Measurements from ENCODE around the gene VSIG1.

The VSIG1 gene

DNA sequence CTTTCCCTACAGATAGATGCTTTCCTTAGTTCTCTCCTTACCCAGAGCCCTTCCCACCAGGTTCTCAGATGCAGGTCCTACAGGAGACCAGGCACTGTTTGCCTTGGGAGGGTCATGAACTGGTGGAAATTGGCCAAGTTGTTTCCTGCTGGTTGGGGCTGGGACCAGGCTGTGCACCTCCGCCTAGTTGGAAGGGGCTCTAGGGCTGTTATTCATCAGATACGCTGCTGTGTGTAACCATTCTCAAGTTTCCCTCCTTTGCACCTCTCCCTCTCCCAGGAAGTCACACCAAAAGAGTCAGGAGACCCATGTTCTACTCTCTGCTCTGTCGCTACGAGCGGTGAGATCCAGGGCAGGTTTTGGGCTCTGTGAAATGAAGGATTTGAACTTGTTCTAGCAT, 11.9 kb upstream of the VSIG1 start:
- H3K4me3 ChIP-seq (ENCODE audit: control insufficient read depth, low read depth, low read length), result no peak overlapping the region
- TF ChIP-seq CTCF (conservative IDR thresholded peaks at IDR 0.05; ENCODE audit: control insufficient read depth, insufficient read depth, low read depth, low read length), result no peak
- DNase-seq (ENCODE audit: low read depth), result no peak

- H3K4me3 ChIP-seq (ENCODE audit: control insufficient read depth, low read depth, low read length), result no peak overlapping the region
- DNase-seq (ENCODE audit: low read depth), result no peak
- no peak for TF ChIP-seq CTCF (conservative IDR thresholded peaks at IDR 0.05; ENCODE audit: control insufficient read depth, insufficient read depth, low read depth, low read length)
Observed at GRCh38 chrX:108033890-108034289, 11.0 kb upstream of the VSIG1 start.

GRCh38 chrX:108034725-108035124, 10.1 kb upstream of the VSIG1 start:
- DNase-seq (ENCODE audit: low read depth), result no peak
- no peak overlapping the region for H3K4me3 ChIP-seq (ENCODE audit: control insufficient read depth, low read depth, low read length)
- no peak for TF ChIP-seq CTCF (conservative IDR thresholded peaks at IDR 0.05; ENCODE audit: control insufficient read depth, insufficient read depth, low read depth, low read length)

GRCh38 chrX:108036298-108036973, 8.4 kb upstream of the VSIG1 start:
- no peak for TF ChIP-seq CTCF (conservative IDR thresholded peaks at IDR 0.05; ENCODE audit: control insufficient read depth, insufficient read depth, low read depth, low read length)
- peak; percentile 86 for DNase-seq (ENCODE audit: low read depth)
- no peak overlapping the region for H3K4me3 ChIP-seq (ENCODE audit: control insufficient read depth, low read depth, low read length)

DNA sequence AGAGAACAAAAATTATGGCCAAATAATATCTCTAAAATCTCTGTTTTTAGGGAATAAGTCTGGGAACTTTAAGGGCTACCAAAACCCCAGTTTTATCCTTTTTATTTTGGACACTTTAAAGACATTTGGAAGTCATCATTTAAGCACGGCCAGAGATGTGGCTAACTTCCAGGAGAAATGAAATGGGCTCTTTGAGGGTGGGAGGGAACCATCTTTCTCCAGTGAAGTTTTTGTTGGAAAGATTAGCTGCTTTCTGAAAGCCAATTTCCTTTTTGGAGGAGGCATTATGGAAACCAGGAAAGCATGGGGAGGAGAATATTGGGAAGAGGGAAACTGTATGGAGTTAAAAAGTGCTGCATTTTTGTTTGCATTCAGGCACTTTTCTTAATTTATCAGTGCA, 4.8 kb downstream of the VSIG1 start:
- no peak for TF ChIP-seq CTCF (conservative IDR thresholded peaks at IDR 0.05; ENCODE audit: control insufficient read depth, insufficient read depth, low read depth, low read length)
- no peak for DNase-seq (ENCODE audit: low read depth)
- H3K4me3 ChIP-seq (ENCODE audit: control insufficient read depth, low read depth, low read length), result no peak overlapping the region

- no peak for TF ChIP-seq CTCF (conservative IDR thresholded peaks at IDR 0.05; ENCODE audit: control insufficient read depth, insufficient read depth, low read depth, low read length)
- no peak for DNase-seq (ENCODE audit: low read depth)
- no peak overlapping the region for H3K4me3 ChIP-seq (ENCODE audit: control insufficient read depth, low read depth, low read length)
Observed at GRCh38 chrX:108053218-108053617, 8.4 kb downstream of the VSIG1 start.

DNA sequence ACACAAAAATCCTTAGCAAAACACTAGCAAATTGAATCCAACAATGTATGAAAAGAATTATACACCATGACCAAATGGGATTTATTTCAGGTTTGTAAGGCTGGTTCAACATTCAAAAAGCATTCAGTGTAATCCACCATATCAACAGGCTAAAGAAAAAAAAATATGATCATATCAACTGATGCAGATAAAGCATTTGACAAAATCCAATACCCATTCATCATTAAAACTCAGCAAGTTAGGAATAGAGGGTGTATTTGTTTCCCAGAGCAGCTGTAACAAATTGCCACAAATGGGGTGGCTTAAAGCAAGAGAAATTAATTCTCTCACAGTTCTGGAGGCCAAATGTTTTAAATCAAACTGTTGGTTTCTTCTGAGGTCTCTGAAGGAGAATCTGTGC, 10.7 kb downstream of the VSIG1 start:
- no peak for DNase-seq (ENCODE audit: low read depth)
- H3K4me3 ChIP-seq (ENCODE audit: control insufficient read depth, low read depth, low read length), result no peak overlapping the region
- no peak for TF ChIP-seq CTCF (conservative IDR thresholded peaks at IDR 0.05; ENCODE audit: control insufficient read depth, insufficient read depth, low read depth, low read length)
